PC-9 (cell line): ENCODE results near the gene LIMK1.

Experiments
- EZH2 ChIP-seq: fragments of 200-600 bp; sonication (generic); IDR thresholded peaks from 2 replicates; pipeline ENCODE4 v1.8.0; 2017; ENCODE audit warnings: antibody characterized with exemption, low read depth
- TF ChIP-seq, protein P1 (sequence below): fragments of 200-600 bp; sonication (generic); conservative IDR thresholded peaks from 2 replicates; pipeline ENCODE4 v1.6.1; 2017; ENCODE audit warnings: mixed run types, antibody characterized with exemption, mild to moderate bottlenecking, moderate library complexity

DNA sequence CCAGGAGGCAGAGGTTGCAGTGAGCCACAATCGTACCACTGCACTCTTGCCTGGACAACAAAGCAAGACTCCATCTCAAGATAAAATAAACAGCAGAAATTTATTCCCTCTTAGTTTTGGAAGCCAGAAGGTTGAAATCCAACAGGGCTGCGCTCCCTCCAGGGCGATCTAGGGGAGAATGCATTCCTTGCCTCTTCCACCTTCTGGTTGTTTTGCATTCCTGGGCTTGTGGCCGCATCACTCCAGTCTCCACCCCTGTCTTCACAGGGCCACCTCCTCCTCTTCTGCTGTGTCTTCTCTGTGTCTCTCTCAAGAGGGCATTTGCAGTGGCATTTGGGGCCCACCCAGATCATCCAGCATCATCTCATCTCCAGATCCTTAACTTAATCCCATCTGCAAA, 36.2 kb downstream of the LIMK1 start:
- TF ChIP-seq, protein P1, sequence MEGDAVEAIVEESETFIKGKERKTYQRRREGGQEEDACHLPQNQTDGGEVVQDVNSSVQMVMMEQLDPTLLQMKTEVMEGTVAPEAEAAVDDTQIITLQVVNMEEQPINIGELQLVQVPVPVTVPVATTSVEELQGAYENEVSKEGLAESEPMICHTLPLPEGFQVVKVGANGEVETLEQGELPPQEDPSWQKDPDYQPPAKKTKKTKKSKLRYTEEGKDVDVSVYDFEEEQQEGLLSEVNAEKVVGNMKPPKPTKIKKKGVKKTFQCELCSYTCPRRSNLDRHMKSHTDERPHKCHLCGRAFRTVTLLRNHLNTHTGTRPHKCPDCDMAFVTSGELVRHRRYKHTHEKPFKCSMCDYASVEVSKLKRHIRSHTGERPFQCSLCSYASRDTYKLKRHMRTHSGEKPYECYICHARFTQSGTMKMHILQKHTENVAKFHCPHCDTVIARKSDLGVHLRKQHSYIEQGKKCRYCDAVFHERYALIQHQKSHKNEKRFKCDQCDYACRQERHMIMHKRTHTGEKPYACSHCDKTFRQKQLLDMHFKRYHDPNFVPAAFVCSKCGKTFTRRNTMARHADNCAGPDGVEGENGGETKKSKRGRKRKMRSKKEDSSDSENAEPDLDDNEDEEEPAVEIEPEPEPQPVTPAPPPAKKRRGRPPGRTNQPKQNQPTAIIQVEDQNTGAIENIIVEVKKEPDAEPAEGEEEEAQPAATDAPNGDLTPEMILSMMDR, result no peak
- TF ChIP-seq EZH2, result no peak
